IMR-90 (cell line): Measurements from ENCODE around the gene FBXO44. TPM values are rescaled to one million over a fixed set of nuclear protein-coding genes. Genes with fewer than 3 reads are reported as not detected.

Source experiments
- ATAC-seq: fragments of 200-7000 bp; cut with Tn5 transposase; 2 replicates; pipeline ENCODE4 v1.9.1; 2020; ENCODE audit warnings: low read depth, mild to moderate bottlenecking, moderate library complexity
- BruUV-seq: library from RNA; stranded (reverse); fragments of 400-500 nt; replicated peaks from 2 replicates; lab custom pipeline; 2021; lab: Mats Ljungman, UMichigan
- CTCF ChIA-PET: fragments of 300-600 bp; formaldehyde crosslinking; extraction: SDS; loops from one replicate; lab custom pipeline; 2021; ENCODE audit warnings: antibody characterized with exemption; lab: Yijun Ruan, JAX
- POLR2A ChIA-PET: fragments of 300-600 bp; sonication (Branson Sonifier 250); formaldehyde crosslinking; loops from one replicate; lab custom pipeline; 2022; ENCODE audit warnings: antibody characterized with exemption; ENCODE audit not compliant: unreplicated experiment; lab: Charles Lee
- DNase-seq: peaks from one replicate; pipeline ENCODE4 v3.0.0; 2013
- H2AFZ ChIP-seq: replicated peaks from 2 replicates; pipeline ENCODE3; 2013; ENCODE audit warnings: low read length, mild to moderate bottlenecking; ENCODE audit not compliant: poor library complexity
- H2AK5ac ChIP-seq: 2 replicates; pipeline ENCODE4 v1.6.1; 2013; ENCODE audit warnings: low read depth, low read length, inconsistent platforms
- H2AK9ac ChIP-seq: replicated peaks from 2 replicates; pipeline ENCODE3; 2013; ENCODE audit warnings: mild to moderate bottlenecking, low read depth, low read length, moderate library complexity; ENCODE audit not compliant: poor library complexity
- H2BK120ac ChIP-seq: 2 replicates; pipeline ENCODE4 v1.6.1; 2013; ENCODE audit warnings: low read depth, low read length, inconsistent platforms
- H2BK15ac ChIP-seq: 3 replicates; pipeline ENCODE4 v1.6.1; 2013; ENCODE audit warnings: low read depth, low read length, inconsistent platforms
- H2BK20ac ChIP-seq: 2 replicates; pipeline ENCODE4 v1.6.1; 2013; ENCODE audit warnings: low read depth, mild to moderate bottlenecking, inconsistent platforms, low read length, moderate library complexity
- H2BK5ac ChIP-seq: 2 replicates; pipeline ENCODE4 v1.6.1; 2013; ENCODE audit warnings: mild to moderate bottlenecking, low read depth, low read length, inconsistent platforms; ENCODE audit not compliant: poor library complexity, severe bottlenecking
- H3K14ac ChIP-seq: replicated peaks from 2 replicates; pipeline ENCODE4 v1.6.1; 2013; ENCODE audit warnings: low read depth, low read length, inconsistent platforms
- H3K18ac ChIP-seq: 2 replicates; pipeline ENCODE4 v1.6.1; 2013; ENCODE audit warnings: low read depth, low read length, control low read depth
- H3K23ac ChIP-seq: 2 replicates; pipeline ENCODE4 v1.6.1; 2013; ENCODE audit warnings: low read depth, low read length, inconsistent platforms
- H3K27ac ChIP-seq: 2 replicates; pipeline ENCODE4 v1.5.1; 2013; ENCODE audit warnings: mild to moderate bottlenecking, control low read depth, low read length; ENCODE audit not compliant: insufficient read depth
- H3K27me3 ChIP-seq: 2 replicates; pipeline ENCODE4 v1.6.1; 2013; ENCODE audit warnings: low read length; ENCODE audit not compliant: control insufficient read depth, insufficient read depth
- H3K36me3 ChIP-seq: 2 replicates; pipeline ENCODE4 v1.6.1; 2013; ENCODE audit warnings: low read length, mixed read lengths; ENCODE audit not compliant: control insufficient read depth, insufficient read depth
- H3K4ac ChIP-seq: 2 replicates; pipeline ENCODE4 v1.6.1; 2013; ENCODE audit warnings: low read depth, low read length, inconsistent platforms
- H3K4me1 ChIP-seq: 2 replicates; pipeline ENCODE4 v1.6.1; 2013; ENCODE audit warnings: low read length, mixed read lengths; ENCODE audit not compliant: control insufficient read depth, insufficient read depth
- H3K4me2 ChIP-seq: 2 replicates; pipeline ENCODE4 v1.6.1; 2013; ENCODE audit warnings: low read depth, mild to moderate bottlenecking, control low read depth, low read length, moderate library complexity
- H3K4me3 ChIP-seq: 2 replicates; pipeline ENCODE4 v1.5.1; 2013; ENCODE audit warnings: low read depth, mild to moderate bottlenecking, control low read depth, low read length, moderate library complexity; ENCODE audit not compliant: insufficient read depth
- H3K56ac ChIP-seq: 2 replicates; pipeline ENCODE4 v1.6.1; 2013; ENCODE audit warnings: low read length, inconsistent platforms; ENCODE audit not compliant: insufficient read depth; ENCODE audit errors: extremely low read depth
- H3K79me1 ChIP-seq, 2 experiments: 2 replicates each; pipeline ENCODE4 v1.6.1; 2013; ENCODE audit warnings: low read length in 2 of 2, inconsistent platforms in 1 of 2, low read depth in 1 of 2
- H3K9ac ChIP-seq: 2 replicates; pipeline ENCODE4 v1.6.1; 2013; ENCODE audit warnings: low read depth, low read length, control low read depth
- H3K9me1 ChIP-seq: 2 replicates; pipeline ENCODE4 v1.6.1; 2013; ENCODE audit warnings: low read length, inconsistent platforms; ENCODE audit not compliant: insufficient read depth
- H3K9me3 ChIP-seq: 2 replicates; pipeline ENCODE4 v1.6.1; 2013; ENCODE audit warnings: low read length; ENCODE audit not compliant: control insufficient read depth, insufficient read depth
- H4K20me1 ChIP-seq: 2 replicates; pipeline ENCODE4 v1.6.1; 2013; ENCODE audit warnings: low read length, inconsistent platforms; ENCODE audit not compliant: insufficient read depth
- H4K5ac ChIP-seq: 2 replicates; pipeline ENCODE4 v1.6.1; 2013; ENCODE audit warnings: mild to moderate bottlenecking, low read depth, low read length, control low read depth
- H4K8ac ChIP-seq, 2 experiments: 2 replicates each; pipeline ENCODE4 v1.6.1; 2013; ENCODE audit warnings: low read depth in 2 of 2, low read length in 2 of 2, control low read depth in 1 of 2, inconsistent platforms in 1 of 2
- H4K91ac ChIP-seq: 2 replicates; pipeline ENCODE4 v1.6.1; 2013; ENCODE audit warnings: low read depth, low read length, inconsistent platforms; ENCODE audit not compliant: insufficient read depth
- CTCF ChIP-seq: conservative IDR thresholded peaks from 2 replicates; pipeline ENCODE4 v1.5.1; 2012; ENCODE audit warnings: mild to moderate bottlenecking, low read depth, low read length, improper control_type of control experiment
- NFE2L2 ChIP-seq: fragments of 150-350 bp; IDR thresholded peaks from 2 replicates; pipeline ENCODE4 v1.6.1; 2016; ENCODE audit warnings: low read depth, mild to moderate bottlenecking, low read length
- WGBS, 2 experiments: methylation state at CpG; one replicate each; pipeline versions ENCODE4 v1.1.5 to v1.1.7; 2013; ENCODE audit warnings: missing lambda C conversion rate in 2 of 2; ENCODE audit not compliant: insufficient read length in 1 of 2; ENCODE audit errors: extremely low coverage in 2 of 2; 5-methylcytosine and 5-hydroxymethylcytosine counted together
- dilution Hi-C: fragments of 300-500 bp; cut with HindIII; formaldehyde crosslinking; loops from one replicate; pipeline ENCODE4 v1.14.3; 2018; ENCODE audit warnings: low sequenced_read_pairs; ENCODE audit not compliant: unreplicated experiment
- in situ Hi-C: fragments of 300-500 bp; cut with MboI; formaldehyde crosslinking; loops from 3 replicates; pipeline ENCODE4 v1.14.3; 2019; ENCODE audit warnings: low sequenced_read_pairs, inconsistent platforms, mixed read lengths
- intact Hi-C: fragments of 100-400 bp; cut with micrococcal nuclease; formaldehyde crosslinking; loops from 2 replicates; pipeline ENCODE4 v1.10.0; 2022
- polyA plus RNA-seq, 3 experiments: library from polyadenylated mRNA; depleted of rRNA; stranded (reverse); fragments of >200 nt; gene quantifications; 2 replicates each; pipeline ENCODE4 v1.2.3, GENCODE V29; 2012; ENCODE audit warnings: low replicate concordance in 1 of 3
- total RNA-seq: library from RNA; depleted of rRNA; stranded (reverse); fragments of >200 nt; gene quantifications from 2 replicates; pipeline ENCODE4 v1.2.3, GENCODE V29; 2012
- TF ChIP-seq, protein P1 (sequence below): fragments of 150-350 bp; IDR thresholded peaks from 2 replicates; pipeline ENCODE4 v1.6.1; 2017; ENCODE audit warnings: mild to moderate bottlenecking, antibody characterized with exemption, low read length, low read depth

Gene FBXO44
- total and polyA plus RNA-seq, 2 of the 4 experiments (the other 2 are of a cell fraction), result 9.3 to 25.5 TPM

DNA sequence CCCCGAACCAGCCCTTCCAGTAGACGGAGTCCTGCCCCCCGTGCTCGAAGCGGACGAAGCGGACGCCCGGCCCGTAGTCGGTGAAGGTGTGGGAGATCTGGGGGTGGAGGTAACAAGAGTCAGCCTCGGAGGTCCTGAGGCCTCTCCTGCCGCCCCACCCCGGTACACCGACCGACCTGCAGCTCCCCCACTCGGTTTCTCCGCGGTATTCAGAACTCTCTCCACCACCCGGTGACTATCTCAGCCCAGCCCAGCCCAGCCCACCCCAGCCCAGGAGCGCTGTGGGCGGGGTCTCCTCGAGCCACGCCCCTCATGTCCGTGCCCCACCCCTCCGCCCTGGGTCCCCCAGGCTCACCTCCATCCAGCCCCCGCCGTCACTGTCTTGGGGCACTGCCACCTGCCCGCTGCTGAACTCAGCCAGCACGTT lies 5.9 kb upstream of the FBXO44 start:
- Histone ChIP-seq H3K79me1 (no peaks in the 10 kb centered on the region), H2AK5ac (no peak overlapping the region), H3K36me3 (no peaks in the 10 kb centered on the region), H2AK9ac (no peak overlapping the region), H2BK5ac (no peak overlapping the region), H3K9me1 (no peaks in the 10 kb centered on the region), H3K9ac (no peak overlapping the region), H3K23ac (no peak overlapping the region), H2AFZ (peak overlapping the region; percentile 51), H3K18ac (no peak overlapping the region), H4K5ac (no peak overlapping the region), H2BK20ac (no peak overlapping the region), H4K20me1 (no peaks in the 10 kb centered on the region; the same call in 1 of the 2 replicates), H2BK120ac (no peak overlapping the region), H4K8ac (no peak overlapping the region), H2BK15ac (no peak overlapping the region), H4K91ac (no peak overlapping the region), H3K4me3 (no peak overlapping the region), H3K9me3 (no peaks in the 10 kb centered on the region), H3K56ac (no peak overlapping the region), H3K14ac (no peak overlapping the region), H3K27me3 (peaks cover 19% of the 10 kb centered on the region), H3K4me1 (no peaks in the 10 kb centered on the region; the same call in 1 of the 2 replicates), H3K4me2 (no peak overlapping the region), H3K4ac (no peak overlapping the region), H3K27ac (no peak overlapping the region)
- DNase-seq (no peak), ATAC-seq (peak; percentile 27; the same call in 1 of the 2 replicates)
- CTCF ChIA-PET, result no interaction called here
- BruUV-seq, result no TSS peak
- dilution Hi-C loops, result no loop called here
- no peak for TF ChIP-seq CTCF
- no peak for TF ChIP-seq NFE2L2
- TF ChIP-seq, protein P1, sequence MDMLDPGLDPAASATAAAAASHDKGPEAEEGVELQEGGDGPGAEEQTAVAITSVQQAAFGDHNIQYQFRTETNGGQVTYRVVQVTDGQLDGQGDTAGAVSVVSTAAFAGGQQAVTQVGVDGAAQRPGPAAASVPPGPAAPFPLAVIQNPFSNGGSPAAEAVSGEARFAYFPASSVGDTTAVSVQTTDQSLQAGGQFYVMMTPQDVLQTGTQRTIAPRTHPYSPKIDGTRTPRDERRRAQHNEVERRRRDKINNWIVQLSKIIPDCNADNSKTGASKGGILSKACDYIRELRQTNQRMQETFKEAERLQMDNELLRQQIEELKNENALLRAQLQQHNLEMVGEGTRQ, result no peak
- 0% methylated on average over 7 of the region's 30 CpGs; no CpG with 5 or more reads in 1 of the 2 experiments for WGBS, 2 experiments
- intact Hi-C loops, result no loop called here
- POLR2A ChIA-PET, result no interaction called here
- in situ Hi-C loops, result loop anchor here (10.0 kb wide), 1 partner anchor 614 kb away; no protein-coding TSS in a partner anchor
